Fibroblast of lung (primary cell): ENCODE data around the gene ATP1B1. TPM values are rescaled to one million over a fixed set of nuclear protein-coding genes. Genes with fewer than 3 reads are reported as not detected.
"Not testable (repeated sequence)": the region's sequence is repeated elsewhere in the genome, so short reads cannot be mapped to it uniquely, and the experiment has no call there.

ENCODE experiments used
- DNase-seq, 2 donors: peaks; one replicate each; pipeline versions ENCODE4 v3.0.0 to v3.0.0-alpha.2; 2010; ENCODE audit warnings: low read depth in 2 of 2
- H2AFZ ChIP-seq: 2 replicates; pipeline ENCODE4 v1.5.1; 2012; ENCODE audit warnings: low read length, control low read depth, inconsistent platforms
- H3K27ac ChIP-seq: 2 replicates; pipeline ENCODE4 v1.5.1; 2011; ENCODE audit warnings: low read length, control low read depth; ENCODE audit not compliant: insufficient read depth
- H3K27me3 ChIP-seq: 2 replicates; pipeline ENCODE4 v1.5.1; 2011; ENCODE audit warnings: mild to moderate bottlenecking, low read length; ENCODE audit not compliant: control insufficient read depth, insufficient read depth
- H3K36me3 ChIP-seq: 2 replicates; pipeline ENCODE4 v1.5.1; 2011; ENCODE audit warnings: low read length; ENCODE audit not compliant: control insufficient read depth, insufficient read depth
- H3K4me1 ChIP-seq: 2 replicates; pipeline ENCODE4 v1.5.1; 2011; ENCODE audit warnings: low read length; ENCODE audit not compliant: control insufficient read depth, insufficient read depth; ENCODE audit errors: extremely low read depth
- H3K4me2 ChIP-seq: 2 replicates; pipeline ENCODE4 v1.5.1; 2011; ENCODE audit warnings: low read length, control low read depth; ENCODE audit not compliant: insufficient read depth; ENCODE audit errors: extremely low read depth
- H3K4me3 ChIP-seq, 4 experiments: fragments of 200-600 bp in 1 of 4; sonication (generic) in 1 of 4; replicated peaks in 1 of 4; 2 replicates each; pipeline ENCODE4 v1.5.1; 2011 to 2016; ENCODE audit warnings: low read length in 4 of 4, low read depth in 3 of 4, mild to moderate bottlenecking in 3 of 4, control low read depth in 2 of 4, inconsistent platforms in 1 of 4, mixed read lengths in 1 of 4; ENCODE audit not compliant: insufficient read depth in 1 of 4; ENCODE audit errors: control extremely low read depth in 1 of 4
- H3K79me2 ChIP-seq: 2 replicates; pipeline ENCODE4 v1.5.1; 2012; ENCODE audit warnings: mild to moderate bottlenecking, low read length, inconsistent platforms; ENCODE audit not compliant: control insufficient read depth, insufficient read depth
- H3K9ac ChIP-seq: 2 replicates; pipeline ENCODE4 v1.5.1; 2011; ENCODE audit warnings: mild to moderate bottlenecking, low read length, control low read depth; ENCODE audit not compliant: insufficient read depth
- H3K9me3 ChIP-seq: 2 replicates; pipeline ENCODE4 v1.5.1; 2012; ENCODE audit warnings: low read depth, low read length; ENCODE audit not compliant: control insufficient read depth, insufficient read depth
- H4K20me1 ChIP-seq: 2 replicates; pipeline ENCODE4 v1.5.1; 2011; ENCODE audit warnings: low read length; ENCODE audit not compliant: control insufficient read depth, insufficient read depth; ENCODE audit errors: extremely low read depth
- CTCF ChIP-seq, 2 donors: IDR thresholded peaks in 1 of 2; conservative IDR thresholded peaks in 1 of 2; 1 replicate in 1 of 2; 2 replicates in 1 of 2; pipeline ENCODE4 v1.5.1; 2011 to 2012; ENCODE audit warnings: low read length in 2 of 2, control low read depth in 1 of 2, inconsistent platforms in 1 of 2, low read depth in 1 of 2, mild to moderate bottlenecking in 1 of 2
- EZH2 ChIP-seq: IDR thresholded peaks from 2 replicates; pipeline ENCODE4 v1.5.1; 2012; ENCODE audit warnings: low read length, control low read depth, mild to moderate bottlenecking; ENCODE audit errors: missing control alignments
- polyA plus RNA-seq, 2 donors: library from polyadenylated mRNA; depleted of rRNA in 1 of 2; stranded (reverse) in 1 of 2; unstranded in 1 of 2; fragments of >200 nt; gene quantifications; 2 replicates each; pipeline ENCODE4 v1.2.1, GENCODE V29; 2011 to 2012; ENCODE audit warnings: missing spikeins in 1 of 2
- total RNA-seq: library from RNA; depleted of rRNA; stranded (reverse); fragments of >200 nt; gene quantifications from 2 replicates; pipeline ENCODE4 v1.2.1, GENCODE V29; 2014

The ATP1B1 gene
- total and polyA plus RNA-seq, 2 donors (not counting 1 experiment from before 2014, with no cell fraction given): 21.1 to 37.9 TPM

GRCh38 chr1:169175461-169175860 is 69.0 kb downstream of the ATP1B1 start:
- no peaks in the 10 kb centered on the region for H3K9me3 ChIP-seq
- H3K36me3 ChIP-seq: no peaks in the 10 kb centered on the region
- H4K20me1 ChIP-seq: no peaks in the 10 kb centered on the region
- no peak overlapping the region for H3K9ac ChIP-seq
- TF ChIP-seq CTCF (conservative IDR thresholded peaks at IDR 0.05 in 1 of 2, IDR thresholded peaks at IDR 0.05 in 1 of 2; ENCODE audit: low read depth in 1 of 2, low read length in 2 of 2): no peak
- no peak for TF ChIP-seq EZH2
- no peak overlapping the region for H3K4me3 ChIP-seq
- H2AFZ ChIP-seq: no peak overlapping the region
- H3K27ac ChIP-seq: no peak overlapping the region
- no peaks in the 10 kb centered on the region for H3K4me1 ChIP-seq
- H3K4me2 ChIP-seq: no peak overlapping the region
- no peaks in the 10 kb centered on the region for H3K79me2 ChIP-seq
- no peak for DNase-seq
- no peaks in the 10 kb centered on the region for H3K27me3 ChIP-seq

GRCh38 chr1:169179431-169179830 is 72.9 kb downstream of the ATP1B1 start:
- not testable (repeated sequence) for DNase-seq, H3K36me3 ChIP-seq, H2AFZ ChIP-seq, H3K4me2 ChIP-seq, H4K20me1 ChIP-seq, H3K4me1 ChIP-seq, H3K9me3 ChIP-seq, H3K9ac ChIP-seq, H3K27ac ChIP-seq, H3K27me3 ChIP-seq, H3K4me3 ChIP-seq, H3K79me2 ChIP-seq

GRCh38 chr1:169180174-169180573 is 73.7 kb downstream of the ATP1B1 start:
- TF ChIP-seq EZH2 (no peak), CTCF (conservative IDR thresholded peaks at IDR 0.05 in 1 of 2, IDR thresholded peaks at IDR 0.05 in 1 of 2; ENCODE audit: low read depth in 1 of 2, low read length in 2 of 2) (no peak)

More at GRCh38 chr1:169180174-169180573, 73.7 kb downstream of the ATP1B1 start:
- Histone ChIP-seq H2AFZ (no peak overlapping the region), H3K4me3 (no peak overlapping the region), H3K4me1 (no peaks in the 10 kb centered on the region), H3K36me3 (no peaks in the 10 kb centered on the region), H4K20me1 (no peaks in the 10 kb centered on the region), H3K4me2 (no peak overlapping the region), H3K27me3 (no peaks in the 10 kb centered on the region), H3K9ac (no peak overlapping the region), H3K27ac (no peak overlapping the region), H3K9me3 (no peaks in the 10 kb centered on the region), H3K79me2 (no peaks in the 10 kb centered on the region)
- no peak for DNase-seq
